Thyroid gland (tissue), 4 donors: ENCODE measurements around the gene HEATR5A. TPM values are rescaled to one million over a fixed set of nuclear protein-coding genes. Genes with fewer than 3 reads are reported as not detected.

Source experiments
- DNase-seq, 2 donors: peaks; one replicate each; pipeline ENCODE4 v3.0.0-alpha.2; 2019
- H3K27ac ChIP-seq, 3 donors: fragments of 200-600 bp; sonication (generic); 1 replicate in 2 of 3; 2 replicates in 1 of 3; pipeline ENCODE4 v1.5.1; 2016 to 2019; ENCODE audit warnings: mild to moderate bottlenecking in 1 of 3, moderate library complexity in 1 of 3
- H3K27me3 ChIP-seq: fragments of 200-600 bp; sonication (generic); one replicate; pipeline ENCODE4 v1.5.1; 2019
- H3K36me3 ChIP-seq, 2 donors: fragments of 200-600 bp; sonication (generic); one replicate each; pipeline ENCODE4 v1.5.1; 2016 to 2019
- H3K4me1 ChIP-seq, 2 donors: fragments of 200-600 bp; sonication (generic); one replicate each; pipeline ENCODE4 v1.5.1; 2017 to 2019
- H3K4me3 ChIP-seq, 3 donors: fragments of 200-600 bp; sonication (generic); replicated peaks in 1 of 3; 1 replicate in 2 of 3; 2 replicates in 1 of 3; pipeline ENCODE4 v1.5.1; 2016; ENCODE audit warnings: mild to moderate bottlenecking in 1 of 3
- H3K9me3 ChIP-seq: fragments of 200-600 bp; sonication (generic); one replicate; pipeline ENCODE4 v1.5.1; 2017
- POLR2A ChIP-seq, 2 donors: fragments of 450-650 bp; IDR thresholded peaks; one replicate each; pipeline ENCODE4 v1.6.1; 2017; ENCODE audit warnings: antibody characterized with exemption in 2 of 2, mild to moderate bottlenecking in 2 of 2, moderate library complexity in 1 of 2
- WGBS, 2 donors: methylation state at CpG; one replicate each; pipeline ENCODE4 v1.1.5; 2017; 5-methylcytosine and 5-hydroxymethylcytosine counted together
- intact Hi-C: fragments of 100-400 bp; cut with DNase I; formaldehyde crosslinking; loops from one replicate; pipeline ENCODE4 v1.15.1; 2023
- total RNA-seq, 4 donors: library from RNA; depleted of rRNA; stranded (reverse); fragments of >200 nt; gene quantifications; one replicate each; pipeline ENCODE4 v1.2.3, GENCODE V29; 2016
- TF ChIP-seq, protein P1 (sequence below), 6 experiments: fragments of 200-600 bp in 3 of 6; fragments of 450-650 bp in 3 of 6; sonication (generic) in 3 of 6; IDR thresholded peaks; one replicate each; pipeline ENCODE4 v1.5.1; 2016 to 2019; ENCODE audit warnings: antibody characterized with exemption in 6 of 6, mild to moderate bottlenecking in 2 of 6, inconsistent platforms in 1 of 6, moderate library complexity in 1 of 6

The HEATR5A gene
- total RNA-seq, 4 donors from 2014 or later = 31.0 to 46.3 (median 40.5) TPM

DNA sequence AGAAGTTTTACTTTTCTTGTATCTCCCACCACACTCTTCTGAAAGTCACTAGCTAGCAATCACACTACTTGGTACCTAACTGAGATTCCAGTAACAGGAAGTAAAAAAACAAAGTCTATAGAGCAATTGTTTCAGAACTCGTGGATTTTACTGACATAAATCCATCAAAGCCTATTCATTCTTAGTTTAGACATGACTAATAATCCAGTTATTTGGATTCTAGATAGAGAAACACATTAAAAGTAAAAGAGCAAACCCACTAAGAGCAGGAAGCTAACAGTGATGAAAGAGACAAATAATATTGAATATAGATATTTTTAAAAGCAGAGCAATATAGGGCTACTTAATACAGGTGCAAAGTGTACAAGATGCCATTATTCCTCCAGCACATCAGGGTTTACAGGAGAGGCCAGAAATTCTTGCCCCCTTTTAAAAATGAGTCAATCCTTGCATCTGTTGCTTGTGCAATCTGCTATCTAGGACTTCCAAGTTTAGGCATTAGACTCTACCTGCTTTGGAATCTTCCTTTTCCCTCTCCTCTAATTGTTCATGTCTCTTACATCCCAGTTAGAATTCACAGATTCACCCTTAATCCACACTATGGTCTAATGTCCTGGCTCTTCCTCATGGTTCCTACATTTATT, 6.0 kb downstream of the HEATR5A start:
- H3K36me3 ChIP-seq = no peaks in the 10 kb centered on the region
- intact Hi-C loops = no loop called here
- no peak overlapping the region for H3K4me3 ChIP-seq
- no peak overlapping the region for H3K27ac ChIP-seq
- H3K27me3 ChIP-seq = no peaks in the 10 kb centered on the region
- TF ChIP-seq POLR2A (IDR thresholded peaks at IDR 0.05) = no peak
- TF ChIP-seq, protein P1, sequence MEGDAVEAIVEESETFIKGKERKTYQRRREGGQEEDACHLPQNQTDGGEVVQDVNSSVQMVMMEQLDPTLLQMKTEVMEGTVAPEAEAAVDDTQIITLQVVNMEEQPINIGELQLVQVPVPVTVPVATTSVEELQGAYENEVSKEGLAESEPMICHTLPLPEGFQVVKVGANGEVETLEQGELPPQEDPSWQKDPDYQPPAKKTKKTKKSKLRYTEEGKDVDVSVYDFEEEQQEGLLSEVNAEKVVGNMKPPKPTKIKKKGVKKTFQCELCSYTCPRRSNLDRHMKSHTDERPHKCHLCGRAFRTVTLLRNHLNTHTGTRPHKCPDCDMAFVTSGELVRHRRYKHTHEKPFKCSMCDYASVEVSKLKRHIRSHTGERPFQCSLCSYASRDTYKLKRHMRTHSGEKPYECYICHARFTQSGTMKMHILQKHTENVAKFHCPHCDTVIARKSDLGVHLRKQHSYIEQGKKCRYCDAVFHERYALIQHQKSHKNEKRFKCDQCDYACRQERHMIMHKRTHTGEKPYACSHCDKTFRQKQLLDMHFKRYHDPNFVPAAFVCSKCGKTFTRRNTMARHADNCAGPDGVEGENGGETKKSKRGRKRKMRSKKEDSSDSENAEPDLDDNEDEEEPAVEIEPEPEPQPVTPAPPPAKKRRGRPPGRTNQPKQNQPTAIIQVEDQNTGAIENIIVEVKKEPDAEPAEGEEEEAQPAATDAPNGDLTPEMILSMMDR (IDR thresholded peaks at IDR 0.05) = no peak
- no peaks in the 10 kb centered on the region for H3K9me3 ChIP-seq
- DNase-seq = no peak
- WGBS, 2 donors = 40 to 46% methylated on average over 1 of the region's 1 CpG
- peaks cover 9 to 25% of the 10 kb centered on the region in 2 donors for H3K4me1 ChIP-seq

DNA sequence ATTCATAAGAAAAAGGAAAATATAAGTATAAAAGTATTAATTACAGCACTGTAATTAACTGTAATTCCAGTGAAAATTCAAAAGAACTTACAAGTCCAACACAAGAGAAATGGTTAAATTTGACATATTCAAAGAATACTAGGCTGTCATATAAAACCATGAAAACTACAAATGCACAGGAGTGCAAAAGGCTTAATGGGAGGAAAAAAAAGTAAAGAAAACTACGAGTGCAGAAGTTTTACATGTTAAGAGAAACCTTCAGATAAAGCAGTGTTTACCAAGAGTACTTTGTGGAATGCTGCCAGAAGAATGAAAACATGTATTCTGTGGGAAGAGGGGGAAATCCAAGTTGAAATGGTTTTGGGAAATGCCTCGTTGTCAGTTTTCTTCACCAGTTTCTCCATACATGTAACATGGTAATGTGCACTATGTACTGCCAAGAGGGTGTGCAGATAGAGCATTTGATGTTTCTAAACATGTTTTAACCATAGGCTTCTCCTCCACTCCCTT, 9.1 kb downstream of the HEATR5A start:
- intact Hi-C loops = no loop called here
- Histone ChIP-seq H3K27me3 (no peaks in the 10 kb centered on the region), H3K9me3 (no peaks in the 10 kb centered on the region), H3K4me3 (no peak overlapping the region), H3K4me1 (peaks cover 0 to 13% of the 10 kb centered on the region in 2 donors), H3K27ac (no peak overlapping the region), H3K36me3 (no peaks in the 10 kb centered on the region)
- 25 to 27% methylated on average over 2 of the region's 2 CpGs for WGBS, 2 donors
- TF ChIP-seq, protein P1 (IDR thresholded peaks at IDR 0.05) = no peak
- TF ChIP-seq POLR2A (IDR thresholded peaks at IDR 0.05) = no peak
- no peak for DNase-seq

DNA sequence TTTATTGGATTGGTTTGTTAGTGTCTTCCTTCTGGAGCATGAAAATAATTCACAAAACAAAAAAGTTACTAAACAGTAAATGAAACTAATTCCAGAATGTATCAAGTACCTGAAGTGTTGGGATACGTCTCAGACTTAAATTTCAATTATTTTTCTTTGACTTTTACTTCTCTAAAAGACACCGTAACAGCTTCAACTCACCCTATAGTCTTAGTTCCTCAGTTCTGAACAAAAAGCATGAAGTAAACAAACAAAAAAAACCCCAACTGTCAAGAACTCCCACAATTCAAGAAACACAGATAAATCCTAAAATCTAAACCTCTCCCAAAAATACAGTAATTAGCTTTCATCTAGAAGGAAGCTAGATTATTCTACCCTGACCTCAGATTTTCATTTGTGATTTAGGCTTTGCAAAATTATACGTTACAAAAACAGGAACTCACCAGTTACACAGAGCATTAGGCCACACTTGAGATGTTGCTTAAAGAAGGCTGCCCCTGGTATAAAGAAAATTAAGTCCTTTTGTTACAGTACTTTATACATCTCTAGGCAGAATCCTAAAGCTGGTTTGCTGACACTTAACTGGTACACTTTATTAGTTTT, 10.2 kb downstream of the HEATR5A start:
- WGBS, 2 donors = 86 to 88% methylated on average over 3 of the region's 3 CpGs
- TF ChIP-seq POLR2A (IDR thresholded peaks at IDR 0.05) = no peak
- TF ChIP-seq, protein P1 (IDR thresholded peaks at IDR 0.05) = no peak
- Histone ChIP-seq H3K9me3 (no peaks in the 10 kb centered on the region), H3K27me3 (no peaks in the 10 kb centered on the region), H3K4me3 (no peak overlapping the region), H3K36me3 (no peaks in the 10 kb centered on the region), H3K27ac (no peak overlapping the region), H3K4me1 (peaks cover 0 to 13% of the 10 kb centered on the region in 2 donors)
- DNase-seq = no peak
- intact Hi-C loops = no loop called here

DNA sequence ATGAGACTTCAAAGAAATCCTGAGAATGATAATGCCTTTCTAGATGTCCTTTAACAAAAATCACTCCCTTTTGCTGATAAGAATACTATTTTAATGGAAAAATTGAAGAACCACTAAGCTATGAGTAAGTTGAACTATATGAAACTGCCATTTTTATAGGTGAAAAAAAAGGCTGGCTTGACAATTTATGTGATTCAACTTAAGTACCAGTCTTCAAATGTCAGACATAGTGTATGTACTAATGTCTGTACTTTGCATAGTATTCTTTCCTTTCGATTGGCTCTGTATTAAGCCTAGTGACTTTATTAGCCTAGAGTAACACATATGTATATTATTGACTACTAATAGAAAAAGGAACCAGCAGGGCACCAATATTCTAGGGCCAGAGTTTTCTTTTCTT, 11.9 kb downstream of the HEATR5A start:
- Histone ChIP-seq H3K4me3 (no peak overlapping the region), H3K4me1 (peaks cover 0 to 13% of the 10 kb centered on the region in 2 donors), H3K36me3 (no peaks in the 10 kb centered on the region), H3K27me3 (no peaks in the 10 kb centered on the region), H3K27ac (no peak overlapping the region), H3K9me3 (no peaks in the 10 kb centered on the region)
- intact Hi-C loops = no loop called here
- 97 to 100% methylated on average over 1 of the region's 1 CpG for WGBS, 2 donors
- TF ChIP-seq, protein P1 (IDR thresholded peaks at IDR 0.05) = no peak
- no peak for TF ChIP-seq POLR2A (IDR thresholded peaks at IDR 0.05)
- no peak for DNase-seq

DNA sequence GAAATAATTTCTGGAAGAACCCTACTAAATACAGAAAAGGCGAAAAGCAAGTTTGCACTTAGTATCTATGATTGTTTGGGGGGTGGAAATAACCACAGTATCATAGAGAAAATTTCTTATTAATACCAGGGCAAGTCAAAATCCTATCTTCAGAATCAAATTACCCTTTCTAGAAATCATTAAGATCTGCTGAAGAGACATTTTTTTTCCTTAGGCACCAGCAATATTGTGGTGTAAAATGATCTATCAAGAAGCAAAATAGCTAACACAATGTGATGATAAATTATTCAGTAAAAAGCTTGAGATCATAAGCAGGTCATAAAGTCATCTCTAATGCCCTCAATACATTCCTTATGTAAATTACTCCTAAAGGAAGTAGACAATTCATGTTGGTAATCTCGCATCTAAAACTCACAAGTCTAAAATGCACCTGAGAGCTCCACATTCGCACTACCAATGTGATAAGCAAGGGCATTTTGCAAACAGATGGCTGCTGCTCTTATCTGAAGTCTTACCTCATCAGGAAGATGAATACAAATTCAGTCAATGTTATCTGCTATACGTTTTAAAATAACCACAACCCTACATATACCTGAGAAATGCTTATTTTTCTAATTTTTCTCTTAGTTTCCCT, 14.6 kb downstream of the HEATR5A start:
- Histone ChIP-seq H3K9me3 (no peaks in the 10 kb centered on the region), H3K4me3 (no peak overlapping the region), H3K4me1 (peaks cover 0 to 3% of the 10 kb centered on the region in 2 donors), H3K27me3 (no peaks in the 10 kb centered on the region), H3K27ac (no peak overlapping the region), H3K36me3 (no peaks in the 10 kb centered on the region)
- 94 to 96% methylated on average over 4 of the region's 4 CpGs for WGBS, 2 donors
- TF ChIP-seq POLR2A (IDR thresholded peaks at IDR 0.05) = no peak
- TF ChIP-seq, protein P1 (IDR thresholded peaks at IDR 0.05) = no peak
- intact Hi-C loops = no loop called here
- no peak for DNase-seq
